IMR-90 (cell line): ENCODE results near the gene PSMD11. TPM values are rescaled to one million over a fixed set of nuclear protein-coding genes. Genes with fewer than 3 reads are reported as not detected.

ENCODE experiments used
- ATAC-seq: fragments of 200-7000 bp; cut with Tn5 transposase; 2 replicates; pipeline ENCODE4 v1.9.1; 2020; ENCODE audit warnings: low read depth, mild to moderate bottlenecking, moderate library complexity
- BruUV-seq: library from RNA; stranded (reverse); fragments of 400-500 nt; replicated peaks from 2 replicates; lab custom pipeline; 2021; lab: Mats Ljungman, UMichigan
- CTCF ChIA-PET: fragments of 300-600 bp; formaldehyde crosslinking; extraction: SDS; loops from one replicate; lab custom pipeline; 2021; ENCODE audit warnings: antibody characterized with exemption; lab: Yijun Ruan, JAX
- POLR2A ChIA-PET: fragments of 300-600 bp; sonication (Branson Sonifier 250); formaldehyde crosslinking; loops from one replicate; lab custom pipeline; 2022; ENCODE audit warnings: antibody characterized with exemption; ENCODE audit not compliant: unreplicated experiment; lab: Charles Lee
- DNase-seq: peaks from one replicate; pipeline ENCODE4 v3.0.0; 2013
- H2AFZ ChIP-seq: replicated peaks from 2 replicates; pipeline ENCODE3; 2013; ENCODE audit warnings: low read length, mild to moderate bottlenecking; ENCODE audit not compliant: poor library complexity
- H2AK5ac ChIP-seq: 2 replicates; pipeline ENCODE4 v1.6.1; 2013; ENCODE audit warnings: low read depth, low read length, inconsistent platforms
- H2AK9ac ChIP-seq: replicated peaks from 2 replicates; pipeline ENCODE3; 2013; ENCODE audit warnings: mild to moderate bottlenecking, low read depth, low read length, moderate library complexity; ENCODE audit not compliant: poor library complexity
- H2BK120ac ChIP-seq: 2 replicates; pipeline ENCODE4 v1.6.1; 2013; ENCODE audit warnings: low read depth, low read length, inconsistent platforms
- H2BK15ac ChIP-seq: 3 replicates; pipeline ENCODE4 v1.6.1; 2013; ENCODE audit warnings: low read depth, low read length, inconsistent platforms
- H2BK20ac ChIP-seq: 2 replicates; pipeline ENCODE4 v1.6.1; 2013; ENCODE audit warnings: low read depth, mild to moderate bottlenecking, inconsistent platforms, low read length, moderate library complexity
- H2BK5ac ChIP-seq: 2 replicates; pipeline ENCODE4 v1.6.1; 2013; ENCODE audit warnings: mild to moderate bottlenecking, low read depth, low read length, inconsistent platforms; ENCODE audit not compliant: poor library complexity, severe bottlenecking
- H3K14ac ChIP-seq: replicated peaks from 2 replicates; pipeline ENCODE4 v1.6.1; 2013; ENCODE audit warnings: low read depth, low read length, inconsistent platforms
- H3K18ac ChIP-seq: 2 replicates; pipeline ENCODE4 v1.6.1; 2013; ENCODE audit warnings: low read depth, low read length, control low read depth
- H3K23ac ChIP-seq: 2 replicates; pipeline ENCODE4 v1.6.1; 2013; ENCODE audit warnings: low read depth, low read length, inconsistent platforms
- H3K27ac ChIP-seq: 2 replicates; pipeline ENCODE4 v1.5.1; 2013; ENCODE audit warnings: mild to moderate bottlenecking, control low read depth, low read length; ENCODE audit not compliant: insufficient read depth
- H3K27me3 ChIP-seq: 2 replicates; pipeline ENCODE4 v1.6.1; 2013; ENCODE audit warnings: low read length; ENCODE audit not compliant: control insufficient read depth, insufficient read depth
- H3K36me3 ChIP-seq: 2 replicates; pipeline ENCODE4 v1.6.1; 2013; ENCODE audit warnings: low read length, mixed read lengths; ENCODE audit not compliant: control insufficient read depth, insufficient read depth
- H3K4ac ChIP-seq: 2 replicates; pipeline ENCODE4 v1.6.1; 2013; ENCODE audit warnings: low read depth, low read length, inconsistent platforms
- H3K4me1 ChIP-seq: 2 replicates; pipeline ENCODE4 v1.6.1; 2013; ENCODE audit warnings: low read length, mixed read lengths; ENCODE audit not compliant: control insufficient read depth, insufficient read depth
- H3K4me2 ChIP-seq: 2 replicates; pipeline ENCODE4 v1.6.1; 2013; ENCODE audit warnings: low read depth, mild to moderate bottlenecking, control low read depth, low read length, moderate library complexity
- H3K4me3 ChIP-seq: 2 replicates; pipeline ENCODE4 v1.5.1; 2013; ENCODE audit warnings: low read depth, mild to moderate bottlenecking, control low read depth, low read length, moderate library complexity; ENCODE audit not compliant: insufficient read depth
- H3K56ac ChIP-seq: 2 replicates; pipeline ENCODE4 v1.6.1; 2013; ENCODE audit warnings: low read length, inconsistent platforms; ENCODE audit not compliant: insufficient read depth; ENCODE audit errors: extremely low read depth
- H3K79me1 ChIP-seq, 2 experiments: 2 replicates each; pipeline ENCODE4 v1.6.1; 2013; ENCODE audit warnings: low read length in 2 of 2, inconsistent platforms in 1 of 2, low read depth in 1 of 2
- H3K9ac ChIP-seq: 2 replicates; pipeline ENCODE4 v1.6.1; 2013; ENCODE audit warnings: low read depth, low read length, control low read depth
- H3K9me1 ChIP-seq: 2 replicates; pipeline ENCODE4 v1.6.1; 2013; ENCODE audit warnings: low read length, inconsistent platforms; ENCODE audit not compliant: insufficient read depth
- H3K9me3 ChIP-seq: 2 replicates; pipeline ENCODE4 v1.6.1; 2013; ENCODE audit warnings: low read length; ENCODE audit not compliant: control insufficient read depth, insufficient read depth
- H4K20me1 ChIP-seq: 2 replicates; pipeline ENCODE4 v1.6.1; 2013; ENCODE audit warnings: low read length, inconsistent platforms; ENCODE audit not compliant: insufficient read depth
- H4K5ac ChIP-seq: 2 replicates; pipeline ENCODE4 v1.6.1; 2013; ENCODE audit warnings: mild to moderate bottlenecking, low read depth, low read length, control low read depth
- H4K8ac ChIP-seq, 2 experiments: 2 replicates each; pipeline ENCODE4 v1.6.1; 2013; ENCODE audit warnings: low read depth in 2 of 2, low read length in 2 of 2, control low read depth in 1 of 2, inconsistent platforms in 1 of 2
- H4K91ac ChIP-seq: 2 replicates; pipeline ENCODE4 v1.6.1; 2013; ENCODE audit warnings: low read depth, low read length, inconsistent platforms; ENCODE audit not compliant: insufficient read depth
- BHLHE40 ChIP-seq: fragments of 150-350 bp; IDR thresholded peaks from 2 replicates; pipeline ENCODE4 v1.6.1; 2016; ENCODE audit warnings: mild to moderate bottlenecking, low read depth, low read length
- CEBPB ChIP-seq: IDR thresholded peaks from 2 replicates; pipeline ENCODE4 v1.6.1; 2012; ENCODE audit warnings: low read depth, low read length, improper control_type of control experiment
- MAFK ChIP-seq: IDR thresholded peaks from 2 replicates; pipeline ENCODE4 v1.6.1; 2012; ENCODE audit warnings: low read depth, low read length, improper control_type of control experiment
- MAZ ChIP-seq: IDR thresholded peaks from 2 replicates; pipeline ENCODE4 v1.6.1; 2012; ENCODE audit warnings: low read depth, mild to moderate bottlenecking, low read length, improper control_type of control experiment, moderate library complexity, borderline replicate concordance
- RAD21 ChIP-seq: IDR thresholded peaks from 2 replicates; pipeline ENCODE4 v1.6.1; 2012; ENCODE audit warnings: low read length, improper control_type of control experiment
- RCOR1 ChIP-seq: IDR thresholded peaks from 2 replicates; pipeline ENCODE4 v1.6.1; 2012; ENCODE audit warnings: mild to moderate bottlenecking, low read length, improper control_type of control experiment; ENCODE audit not compliant: insufficient replicate concordance
- RFX5 ChIP-seq: IDR thresholded peaks from 2 replicates; pipeline ENCODE4 v1.8.0; 2012; ENCODE audit warnings: low read depth, mild to moderate bottlenecking, low read length, moderate library complexity
- SMC3 ChIP-seq: fragments of 150-350 bp; IDR thresholded peaks from 2 replicates; pipeline ENCODE4 v1.6.1; 2016; ENCODE audit warnings: low read depth, mild to moderate bottlenecking, antibody characterized with exemption, low read length, moderate library complexity
- USF2 ChIP-seq: fragments of 150-350 bp; IDR thresholded peaks from 2 replicates; pipeline ENCODE4 v1.6.1; 2017; ENCODE audit warnings: mild to moderate bottlenecking, antibody characterized with exemption, low read length, low read depth
- WGBS, 2 experiments: methylation state at CpG; one replicate each; pipeline versions ENCODE4 v1.1.5 to v1.1.7; 2013; ENCODE audit warnings: missing lambda C conversion rate in 2 of 2; ENCODE audit not compliant: insufficient read length in 1 of 2; ENCODE audit errors: extremely low coverage in 2 of 2; 5-methylcytosine and 5-hydroxymethylcytosine counted together
- dilution Hi-C: fragments of 300-500 bp; cut with HindIII; formaldehyde crosslinking; loops from one replicate; pipeline ENCODE4 v1.14.3; 2018; ENCODE audit warnings: low sequenced_read_pairs; ENCODE audit not compliant: unreplicated experiment
- in situ Hi-C: fragments of 300-500 bp; cut with MboI; formaldehyde crosslinking; loops from 3 replicates; pipeline ENCODE4 v1.14.3; 2019; ENCODE audit warnings: low sequenced_read_pairs, inconsistent platforms, mixed read lengths
- intact Hi-C: fragments of 100-400 bp; cut with micrococcal nuclease; formaldehyde crosslinking; loops from 2 replicates; pipeline ENCODE4 v1.10.0; 2022
- polyA plus RNA-seq, 3 experiments: library from polyadenylated mRNA; depleted of rRNA; stranded (reverse); fragments of >200 nt; gene quantifications; 2 replicates each; pipeline ENCODE4 v1.2.3, GENCODE V29; 2012; ENCODE audit warnings: low replicate concordance in 1 of 3
- total RNA-seq: library from RNA; depleted of rRNA; stranded (reverse); fragments of >200 nt; gene quantifications from 2 replicates; pipeline ENCODE4 v1.2.3, GENCODE V29; 2012

PSMD11 gene
- total and polyA plus RNA-seq, 2 of the 4 experiments (the other 2 are of a cell fraction), result 64.7 to 85.9 TPM

- CTCF ChIA-PET, result no interaction called here
Observed at GRCh38 chr17:32508926-32509325, 64.6 kb downstream of the PSMD11 start.

More at GRCh38 chr17:32508926-32509325, 64.6 kb downstream of the PSMD11 start:
- Histone ChIP-seq H4K91ac (no peak overlapping the region), H3K4me3 (no peak overlapping the region), H3K9me1 (peaks cover 5% of the 10 kb centered on the region), H4K20me1 (no peaks in the 10 kb centered on the region), H2BK15ac (no peak overlapping the region), H2BK5ac (no peak overlapping the region), H3K79me1 (no peaks in the 10 kb centered on the region), H4K5ac (no peak overlapping the region), H3K56ac (no peak overlapping the region), H3K18ac (no peak overlapping the region), H3K27ac (no peak overlapping the region), H3K36me3 (no peaks in the 10 kb centered on the region), H2BK20ac (no peak overlapping the region), H3K4ac (no peak overlapping the region), H2AK9ac (no peak overlapping the region), H2BK120ac (no peak overlapping the region), H4K8ac (no peak overlapping the region), H3K4me1 (peaks cover 10% of the 10 kb centered on the region), H3K9me3 (no peaks in the 10 kb centered on the region), H2AFZ (no peak overlapping the region), H3K23ac (no peak overlapping the region), H3K27me3 (peaks cover 14% of the 10 kb centered on the region; the same call in 1 of the 2 replicates), H2AK5ac (no peak overlapping the region), H3K4me2 (no peak overlapping the region), H3K9ac (no peak overlapping the region), H3K14ac (no peak overlapping the region)
- WGBS, 2 experiments, result no CpG with 5 or more reads among the region's 5 CpGs
- intact Hi-C loops (no loop called here), in situ Hi-C loops (no loop called here), dilution Hi-C loops (no loop called here)
- DNase-seq, result no peak
- TF ChIP-seq RAD21 (no peak), BHLHE40 (no peak), RFX5 (no peak), CEBPB (no peak), RCOR1 (no peak), MAZ (no peak), SMC3 (no peak), USF2 (no peak), MAFK (no peak)
- ATAC-seq, result no peak
- POLR2A ChIA-PET, result no interaction called here
- BruUV-seq, result no TSS peak
